Natural killer cell (primary cell): ENCODE data around the gene IRAK4. TPM values are rescaled to one million over a fixed set of nuclear protein-coding genes. Genes with fewer than 3 reads are reported as not detected.

Source experiments
- ATAC-seq, 3 donors: fragments of 150-1000 bp in 2 of 3; fragments of 200-7000 bp in 1 of 3; cut with Tn5 transposase; 1 replicate in 1 of 3; 2 replicates in 2 of 3; pipeline ENCODE4 v1.10.0; 2021; ENCODE audit warnings: mild to moderate bottlenecking in 2 of 3, moderate library complexity in 2 of 3
- DNase-seq, 2 donors: peaks; one replicate each; pipeline versions ENCODE4 v3.0.0 to v3.0.0-alpha.2; 2013 to 2021; ENCODE audit warnings: mixed read lengths in 1 of 2
- H3K27ac ChIP-seq: one replicate; pipeline ENCODE4 v1.5.1; 2013; ENCODE audit warnings: mild to moderate bottlenecking, low read length
- H3K27me3 ChIP-seq: one replicate; pipeline ENCODE4 v1.6.1; 2013; ENCODE audit warnings: low read length; ENCODE audit not compliant: control insufficient read depth, insufficient read depth
- H3K36me3 ChIP-seq: one replicate; pipeline ENCODE4 v1.6.1; 2013; ENCODE audit warnings: low read length; ENCODE audit not compliant: control insufficient read depth, insufficient read depth
- H3K4me1 ChIP-seq: one replicate; pipeline ENCODE4 v1.6.1; 2013; ENCODE audit warnings: low read length; ENCODE audit not compliant: control insufficient read depth, insufficient read depth
- H3K4me3 ChIP-seq: one replicate; pipeline ENCODE4 v1.5.1; 2013; ENCODE audit warnings: low read length
- H3K9me3 ChIP-seq: one replicate; pipeline ENCODE4 v1.6.1; 2013; ENCODE audit warnings: low read length; ENCODE audit not compliant: control insufficient read depth, insufficient read depth
- H3K27ac Mint-ChIP-seq, 2 donors: one replicate each; pipeline ENCODE4 v1.8.0; 2022; ENCODE audit warnings: mild to moderate bottlenecking in 2 of 2, mixed read lengths in 2 of 2, moderate library complexity in 1 of 2
- H3K27me3 Mint-ChIP-seq, 2 donors: one replicate each; pipeline ENCODE4 v1.8.0; 2022; ENCODE audit warnings: low read depth in 2 of 2, mixed read lengths in 2 of 2
- H3K36me3 Mint-ChIP-seq: one replicate; pipeline ENCODE4 v1.8.0; 2022; ENCODE audit warnings: mixed read lengths
- H3K4me1 Mint-ChIP-seq, 2 donors: one replicate each; pipeline ENCODE4 v1.8.0; 2022; ENCODE audit warnings: mixed read lengths in 2 of 2
- H3K4me3 Mint-ChIP-seq: one replicate; pipeline ENCODE4 v1.8.0; 2022; ENCODE audit warnings: mild to moderate bottlenecking, moderate library complexity, mixed read lengths
- H3K9me3 Mint-ChIP-seq, 2 donors: one replicate each; pipeline ENCODE4 v1.8.0; 2022; ENCODE audit warnings: mixed read lengths in 2 of 2
- CTCF ChIP-seq: fragments of 200-600 bp; IDR thresholded peaks from one replicate; pipeline ENCODE4 v1.8.0; 2022; ENCODE audit warnings: antibody characterized with exemption
- WGBS: methylation state at CpG from one replicate; pipeline ENCODE4 v1.1.7; 2013; ENCODE audit warnings: missing lambda C conversion rate; ENCODE audit not compliant: insufficient coverage; 5-methylcytosine and 5-hydroxymethylcytosine counted together
- intact Hi-C: fragments of 100-400 bp; cut with micrococcal nuclease; formaldehyde crosslinking; loops from one replicate; pipeline ENCODE4 v1.14.2; 2022
- total RNA-seq, 4 donors: library from RNA; stranded (reverse); fragments of 120-200 nt in 1 of 4; gene quantifications; one replicate each; pipeline versions ENCODE4 v1.2.3 to v1.2.4, GENCODE V29; 2013 to 2022

Gene IRAK4
- total RNA-seq, 3 donors from 2014 or later (not counting 1 experiment from before 2014, with no cell fraction given): 60.6 to 70.4 (median 70.3) TPM

GRCh38 chr12:43733687-43734086, 25.1 kb upstream of the IRAK4 start:
- no peaks in the 10 kb centered on the region for H3K9me3 ChIP-seq
- Mint-ChIP-seq H3K4me1 (no peaks in the 10 kb centered on the region), H3K27me3 (no peaks in the 10 kb centered on the region), H3K36me3 (peaks cover 7% of the 10 kb centered on the region), H3K4me3 (no peak overlapping the region), H3K27ac (no peak overlapping the region), H3K9me3 (no peaks in the 10 kb centered on the region)
- no peak for ATAC-seq
- H3K36me3 ChIP-seq: peaks cover 48% of the 10 kb centered on the region
- H3K4me1 ChIP-seq: no peaks in the 10 kb centered on the region
- no peak overlapping the region for H3K4me3 ChIP-seq
- no peak for TF ChIP-seq CTCF
- no peak overlapping the region for H3K27ac ChIP-seq
- H3K27me3 ChIP-seq: no peaks in the 10 kb centered on the region
- WGBS: 100% methylated on average over 2 of the region's 3 CpGs
- no peak for DNase-seq
- intact Hi-C loops: no loop called here

DNA sequence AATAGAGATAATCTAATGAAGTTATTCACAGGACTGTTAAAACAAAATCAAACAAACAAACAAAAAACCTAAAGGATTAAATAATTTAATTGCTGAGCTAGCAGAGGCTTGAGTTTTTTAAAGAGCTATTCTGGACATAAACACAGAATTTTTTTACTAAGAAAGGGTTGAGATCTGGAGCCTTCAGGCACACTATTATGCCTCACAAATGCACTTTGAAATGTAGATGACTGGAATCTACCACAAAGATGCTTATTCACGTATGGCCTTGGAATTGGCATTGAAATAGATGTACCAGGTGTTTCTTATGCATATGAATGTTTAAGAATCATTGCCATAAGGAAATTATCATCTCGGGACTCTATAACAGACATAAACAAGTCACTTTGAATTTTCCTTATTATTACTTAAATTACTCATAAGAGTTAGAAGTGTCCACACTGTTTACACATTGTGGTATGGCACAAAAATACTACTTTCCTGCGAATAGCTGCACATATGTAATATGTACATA, 21.8 kb upstream of the IRAK4 start:
- no peak for DNase-seq
- TF ChIP-seq CTCF: no peak
- H3K36me3 ChIP-seq: peaks cover 36% of the 10 kb centered on the region
- Mint-ChIP-seq H3K9me3 (no peaks in the 10 kb centered on the region), H3K4me1 (peaks cover 0 to 5% of the 10 kb centered on the region in 2 donors), H3K36me3 (peaks cover 7% of the 10 kb centered on the region), H3K27ac (no peak overlapping the region), H3K27me3 (no peaks in the 10 kb centered on the region), H3K4me3 (no peak overlapping the region)
- H3K4me3 ChIP-seq: no peak overlapping the region
- no peaks in the 10 kb centered on the region for H3K9me3 ChIP-seq
- H3K4me1 ChIP-seq: no peaks in the 10 kb centered on the region
- H3K27ac ChIP-seq: no peak overlapping the region
- 94% methylated on average over 2 of the region's 3 CpGs for WGBS
- H3K27me3 ChIP-seq: no peaks in the 10 kb centered on the region
- ATAC-seq: no peak
- intact Hi-C loops: no loop called here

DNA sequence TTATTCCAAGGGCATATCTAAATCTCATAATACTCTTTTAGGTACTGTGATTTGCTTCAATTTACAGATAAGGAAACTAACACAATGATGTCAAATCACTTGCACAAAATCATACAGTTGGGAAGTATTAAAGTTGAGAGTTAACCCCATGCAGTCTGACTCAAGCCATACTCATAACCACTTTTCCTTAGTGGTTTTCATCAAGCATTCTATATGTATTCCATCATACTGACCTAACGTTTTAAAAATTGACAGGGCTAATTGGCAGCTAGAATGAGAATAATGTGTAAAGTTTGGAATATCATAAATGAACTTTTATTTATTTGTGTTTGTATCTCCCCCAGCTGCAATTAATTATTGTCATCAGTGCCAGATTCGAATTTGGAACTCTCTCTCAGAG, 21.1 kb upstream of the IRAK4 start:
- no peaks in the 10 kb centered on the region for H3K27me3 Mint-ChIP-seq
- peaks cover 7% of the 10 kb centered on the region for H3K36me3 Mint-ChIP-seq
- H3K36me3 ChIP-seq: peaks cover 42% of the 10 kb centered on the region

More for the DNA sequence above, 21.1 kb upstream of the IRAK4 start:
- ATAC-seq: no peak
- no peak overlapping the region for H3K27ac ChIP-seq
- H3K4me3 Mint-ChIP-seq: no peak overlapping the region
- no peak overlapping the region for H3K27ac Mint-ChIP-seq
- DNase-seq: no peak
- H3K9me3 Mint-ChIP-seq: no peaks in the 10 kb centered on the region
- WGBS: 100% methylated on average over 1 of the region's 2 CpGs
- peaks cover 0 to 5% of the 10 kb centered on the region in 2 donors for H3K4me1 Mint-ChIP-seq
- no peak for TF ChIP-seq CTCF
- H3K4me1 ChIP-seq: no peaks in the 10 kb centered on the region
- no peak overlapping the region for H3K4me3 ChIP-seq
- H3K9me3 ChIP-seq: no peaks in the 10 kb centered on the region
- no peaks in the 10 kb centered on the region for H3K27me3 ChIP-seq
- intact Hi-C loops: no loop called here
